T-helper 17 cell (primary cell): ENCODE data around the gene MPDU1. TPM values are rescaled to one million over a fixed set of nuclear protein-coding genes. Genes with fewer than 3 reads are reported as not detected.
"Not testable (repeated sequence)": the region's sequence is repeated elsewhere in the genome, so short reads cannot be mapped to it uniquely, and the experiment has no call there.

Experiments used
- ATAC-seq: fragments of 150-1000 bp; cut with Tn5 transposase; 2 replicates; pipeline ENCODE4 v1.10.0; 2021; ENCODE audit warnings: mild to moderate bottlenecking, moderate library complexity
- DNase-seq, 3 donors: peaks; one replicate each; pipeline versions ENCODE4 v3.0.0 to v3.0.0-alpha.2; 2020 to 2021
- H3K9me3 ChIP-seq: one replicate; pipeline ENCODE4 v1.7.0; 2013; ENCODE audit warnings: low read length, mild to moderate bottlenecking; ENCODE audit not compliant: control insufficient read depth, poor library complexity, severe bottlenecking
- H3K27ac Mint-ChIP-seq: one replicate; pipeline ENCODE4 v1.8.0; 2022; ENCODE audit warnings: mild to moderate bottlenecking, moderate library complexity, mixed read lengths
- H3K27me3 Mint-ChIP-seq: one replicate; pipeline ENCODE4 v1.8.0; 2022; ENCODE audit warnings: mixed read lengths
- H3K36me3 Mint-ChIP-seq: one replicate; pipeline ENCODE4 v1.8.0; 2022; ENCODE audit warnings: low read depth, mixed read lengths
- H3K4me1 Mint-ChIP-seq: one replicate; pipeline ENCODE4 v1.8.0; 2022; ENCODE audit warnings: mild to moderate bottlenecking, mixed read lengths
- H3K4me3 Mint-ChIP-seq: one replicate; pipeline ENCODE4 v1.8.0; 2022; ENCODE audit warnings: mild to moderate bottlenecking, moderate library complexity, mixed read lengths
- total RNA-seq, 4 donors: library from RNA in 2 of 4; stranded (reverse) in 2 of 4; gene quantifications; one replicate each; pipeline ENCODE4 v1.2.3 and lab custom pipeline; 2022 to 2026

The MPDU1 gene
- total RNA-seq, 2 donors from 2014 or later, result 28.9 to 32.7 TPM

GRCh38 chr17:7597561-7597960 is 13.9 kb downstream of the MPDU1 start:
- ATAC-seq, H3K9me3 ChIP-seq, H3K27me3 Mint-ChIP-seq, H3K27ac Mint-ChIP-seq, DNase-seq, H3K4me3 Mint-ChIP-seq, H3K4me1 Mint-ChIP-seq: not testable (repeated sequence)
- peaks cover 17% of the 10 kb centered on the region for H3K36me3 Mint-ChIP-seq

- Mint-ChIP-seq H3K27ac (peak overlapping the region; percentile 85), H3K4me3 (no peak overlapping the region), H3K4me1 (peaks cover 23% of the 10 kb centered on the region)
These were observed 22.6 kb downstream of the MPDU1 start for GRCh38 chr17:7606280-7606679.

GRCh38 chr17:7610641-7611040 is 27.0 kb downstream of the MPDU1 start:
- no peak overlapping the region for H3K4me3 Mint-ChIP-seq
- ATAC-seq (no peak), DNase-seq (no peak)
- H3K9me3 ChIP-seq, result no peaks in the 10 kb centered on the region
- H3K4me1 Mint-ChIP-seq, result peaks cover 42% of the 10 kb centered on the region
- H3K36me3 Mint-ChIP-seq, result peaks cover 5% of the 10 kb centered on the region
- H3K27me3 Mint-ChIP-seq, result no peaks in the 10 kb centered on the region
- H3K27ac Mint-ChIP-seq, result no peak overlapping the region

More at GRCh38 chr17:7606280-7606679, 22.6 kb downstream of the MPDU1 start:
- no peaks in the 10 kb centered on the region for H3K9me3 ChIP-seq
- no peaks in the 10 kb centered on the region for H3K27me3 Mint-ChIP-seq
- DNase-seq (no peak), ATAC-seq (no peak)
- peaks cover 11% of the 10 kb centered on the region for H3K36me3 Mint-ChIP-seq

GRCh38 chr17:7611635-7612293 is 28.1 kb downstream of the MPDU1 start:
- no peaks in the 10 kb centered on the region for H3K9me3 ChIP-seq
- no peak for ATAC-seq
- Mint-ChIP-seq H3K4me1 (peaks cover 34% of the 10 kb centered on the region), H3K27me3 (no peaks in the 10 kb centered on the region), H3K36me3 (peaks cover 3% of the 10 kb centered on the region), H3K27ac (peak overlapping the region; percentile 67), H3K4me3 (peak overlapping the region; percentile 80)
- DNase-seq, result no peak

GRCh38 chr17:7612294-7612640 is 28.6 kb downstream of the MPDU1 start:
- peaks cover 34% of the 10 kb centered on the region for H3K4me1 Mint-ChIP-seq
- DNase-seq, result no peak
- no peak overlapping the region for H3K27ac Mint-ChIP-seq
- no peaks in the 10 kb centered on the region for H3K27me3 Mint-ChIP-seq
- ATAC-seq, result no peak
- H3K4me3 Mint-ChIP-seq, result peak overlapping the region; percentile 80
- H3K36me3 Mint-ChIP-seq, result peaks cover 3% of the 10 kb centered on the region
- H3K9me3 ChIP-seq, result no peaks in the 10 kb centered on the region

- Mint-ChIP-seq H3K27ac (peak overlapping the region; percentile 96), H3K27me3 (no peaks in the 10 kb centered on the region), H3K4me3 (peak overlapping the region; percentile 96), H3K4me1 (peaks cover 34% of the 10 kb centered on the region), H3K36me3 (peaks cover 3% of the 10 kb centered on the region)
- ATAC-seq (no peak), DNase-seq (no peak)
- H3K9me3 ChIP-seq, result no peaks in the 10 kb centered on the region
These were observed 30.2 kb downstream of the MPDU1 start for GRCh38 chr17:7613769-7614424.

- no peaks in the 10 kb centered on the region for H3K27me3 Mint-ChIP-seq
- peak; percentile 95 to 98 (median 98) for DNase-seq
- H3K9me3 ChIP-seq, result no peaks in the 10 kb centered on the region
- ATAC-seq, result peak; percentile 90
- peak within 1 kb of the TSS; percentile 96 for H3K4me3 Mint-ChIP-seq
- H3K36me3 Mint-ChIP-seq, result peaks cover 3% of the 10 kb centered on the region
- H3K4me1 Mint-ChIP-seq, result peaks cover 29% of the 10 kb centered on the region
- peak within 1 kb of the TSS; percentile 96 for H3K27ac Mint-ChIP-seq
These were observed 31.0 kb downstream of the MPDU1 start, which contains the start of gene FXR2 for GRCh38 chr17:7614425-7615264. FXR2 (minus strand) TSS chr17:7614897; CDS start chr17:7614532, 365 bp downstream.

- no peak for DNase-seq
- ATAC-seq, result peak; percentile 38
- H3K36me3 Mint-ChIP-seq, result peaks cover 3% of the 10 kb centered on the region
- peaks cover 29% of the 10 kb centered on the region for H3K4me1 Mint-ChIP-seq
- H3K4me3 Mint-ChIP-seq, result peak overlapping the region; percentile 96
- H3K9me3 ChIP-seq, result no peaks in the 10 kb centered on the region
- peak overlapping the region; percentile 45 for H3K27ac Mint-ChIP-seq
- H3K27me3 Mint-ChIP-seq, result no peaks in the 10 kb centered on the region
These were observed 31.7 kb downstream of the MPDU1 start for GRCh38 chr17:7615265-7615747.

GRCh38 chr17:7618608-7619007 is 35.0 kb downstream of the MPDU1 start:
- H3K27ac Mint-ChIP-seq, result no peak overlapping the region
- no peaks in the 10 kb centered on the region for H3K27me3 Mint-ChIP-seq

GRCh38 chr17:7620835-7621234 is 37.2 kb downstream of the MPDU1 start:
- no peak overlapping the region for H3K27ac Mint-ChIP-seq
- ATAC-seq (no peak), DNase-seq (no peak)
- no peaks in the 10 kb centered on the region for H3K27me3 Mint-ChIP-seq
- no peaks in the 10 kb centered on the region for H3K4me1 Mint-ChIP-seq
- H3K9me3 ChIP-seq, result no peaks in the 10 kb centered on the region
- no peak overlapping the region for H3K4me3 Mint-ChIP-seq
- no peaks in the 10 kb centered on the region for H3K36me3 Mint-ChIP-seq

More at GRCh38 chr17:7618608-7619007, 35.0 kb downstream of the MPDU1 start:
- Mint-ChIP-seq H3K36me3 (peaks cover 2% of the 10 kb centered on the region), H3K4me3 (no peak overlapping the region), H3K4me1 (peaks cover 4% of the 10 kb centered on the region)
- ATAC-seq, result no peak
- H3K9me3 ChIP-seq, result no peaks in the 10 kb centered on the region
- DNase-seq, result no peak

GRCh38 chr17:7623661-7624060 is 40.0 kb downstream of the MPDU1 start:
- no peak overlapping the region for H3K4me3 Mint-ChIP-seq
- H3K27me3 Mint-ChIP-seq, result no peaks in the 10 kb centered on the region

GRCh38 chr17:7625749-7626148 is 42.1 kb downstream of the MPDU1 start:
- H3K27ac Mint-ChIP-seq, DNase-seq, H3K36me3 Mint-ChIP-seq, ATAC-seq, H3K4me3 Mint-ChIP-seq, H3K9me3 ChIP-seq, H3K27me3 Mint-ChIP-seq: not testable (repeated sequence)
- H3K4me1 Mint-ChIP-seq, result peaks cover 13% of the 10 kb centered on the region

More at GRCh38 chr17:7623661-7624060, 40.0 kb downstream of the MPDU1 start:
- ATAC-seq, result no peak
- Mint-ChIP-seq H3K4me1 (peaks cover 10% of the 10 kb centered on the region), H3K36me3 (no peaks in the 10 kb centered on the region), H3K27ac (no peak overlapping the region)
- no peaks in the 10 kb centered on the region for H3K9me3 ChIP-seq
- no peak for DNase-seq

GRCh38 chr17:7626307-7626706 is 42.7 kb downstream of the MPDU1 start:
- no peaks in the 10 kb centered on the region for H3K9me3 ChIP-seq
- Mint-ChIP-seq H3K27me3 (no peaks in the 10 kb centered on the region), H3K27ac (peak overlapping the region; percentile 85), H3K4me1 (peaks cover 13% of the 10 kb centered on the region), H3K4me3 (peak overlapping the region; percentile 88), H3K36me3 (no peaks in the 10 kb centered on the region)
- ATAC-seq, result no peak
- no peak for DNase-seq
